HEK293T (cell line): ENCODE data around the gene PHF14.

Experiments used
- CTCF ChIA-PET: fragments of 350-600 bp; formaldehyde crosslinking; extraction: SDS; loops from one replicate; lab custom pipeline; 2021; ENCODE audit warnings: antibody characterized with exemption, inconsistent platforms; lab: Yijun Ruan, JAX
- POLR2A ChIA-PET: fragments of 350-600 bp; formaldehyde crosslinking; extraction: SDS; loops from one replicate; lab custom pipeline; 2020; ENCODE audit warnings: antibody characterized with exemption, inconsistent platforms; lab: Yijun Ruan, JAX
- DNase-seq: peaks from one replicate; pipeline ENCODE4 v3.0.0; 2012; ENCODE audit warnings: mixed read lengths; ENCODE audit errors: extremely low spot score
- ARNT ChIP-seq: fragments of 450-650 bp; IDR thresholded peaks from 2 replicates; pipeline ENCODE4 v1.6.1; 2017; ENCODE audit warnings: mild to moderate bottlenecking
- BHLHE40 ChIP-seq: fragments of 450-650 bp; IDR thresholded peaks from 2 replicates; pipeline ENCODE4 v1.6.1; 2016; ENCODE audit warnings: mild to moderate bottlenecking, moderate library complexity, borderline replicate concordance
- FOXA1 ChIP-seq: fragments of 450-650 bp; IDR thresholded peaks from 2 replicates; pipeline ENCODE4 v1.6.1; 2016; ENCODE audit warnings: mild to moderate bottlenecking
- FOXK2 ChIP-seq: fragments of 450-650 bp; IDR thresholded peaks from 2 replicates; pipeline ENCODE4 v1.6.1; 2016; ENCODE audit warnings: mild to moderate bottlenecking
- FOXM1 ChIP-seq: fragments of 450-650 bp; IDR thresholded peaks from 2 replicates; pipeline ENCODE4 v1.6.1; 2017; ENCODE audit warnings: mild to moderate bottlenecking, borderline replicate concordance
- LEF1 ChIP-seq: fragments of 450-650 bp; IDR thresholded peaks from 2 replicates; pipeline ENCODE4 v1.6.1; 2017; ENCODE audit warnings: mild to moderate bottlenecking, borderline replicate concordance
- SP1 ChIP-seq: fragments of 450-650 bp; IDR thresholded peaks from 2 replicates; pipeline ENCODE4 v1.6.1; 2017
- SUZ12 ChIP-seq: fragments of 450-650 bp; IDR thresholded peaks from 2 replicates; pipeline ENCODE4 v1.6.1; 2016; ENCODE audit warnings: mild to moderate bottlenecking
- TARDBP ChIP-seq: fragments of 450-650 bp; IDR thresholded peaks from 2 replicates; pipeline ENCODE4 v1.6.1; 2016
- ZNF384 ChIP-seq: fragments of 450-650 bp; IDR thresholded peaks from 2 replicates; pipeline ENCODE4 v1.6.1; 2016
- TF ChIP-seq, protein P1 (sequence below): fragments of 450-650 bp; IDR thresholded peaks from 2 replicates; pipeline ENCODE4 v1.6.1; 2016

Gene PHF14

GRCh38 chr7:11216276-11216675 is 242.6 kb downstream of the PHF14 start:
- no peak for DNase-seq
- POLR2A ChIA-PET, result no interaction called here
- no peak for TF ChIP-seq SUZ12
- no peak for TF ChIP-seq LEF1
- TF ChIP-seq SP1, result no peak
- TF ChIP-seq FOXA1, result no peak
- CTCF ChIA-PET, result no interaction called here

DNA sequence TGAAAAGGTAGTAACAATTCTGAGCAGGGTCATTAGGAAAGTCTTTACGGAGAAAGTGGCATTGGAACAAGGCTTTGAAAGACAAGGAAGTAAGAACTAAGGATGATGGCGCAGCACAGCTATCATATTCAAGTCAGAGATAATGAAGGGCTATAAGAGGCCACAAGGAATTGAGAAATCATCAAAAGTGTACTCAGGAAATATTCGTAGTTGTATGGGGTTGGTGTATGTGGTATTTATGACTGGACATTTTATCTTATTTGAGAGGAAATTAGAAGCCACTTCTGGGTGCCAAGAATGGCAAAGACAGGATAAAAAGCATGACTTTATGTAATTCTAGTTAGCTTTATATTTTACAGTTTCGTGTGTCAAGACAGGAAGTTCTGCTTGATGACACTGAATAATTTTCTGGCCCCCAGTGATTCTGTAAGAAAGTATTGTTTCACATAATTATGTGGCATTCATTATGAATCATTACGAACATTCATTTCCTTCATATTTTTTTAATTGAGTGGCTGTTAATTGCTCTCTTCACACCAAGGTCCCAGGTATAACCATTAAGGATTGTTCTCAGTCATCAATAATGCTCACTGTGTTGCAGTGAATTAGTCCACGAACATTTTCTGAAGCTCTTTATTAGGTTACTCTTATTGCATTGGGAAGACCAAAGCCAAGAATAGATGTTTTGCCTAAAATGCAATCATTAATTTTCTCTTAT is 244.3 kb downstream of the PHF14 start:
- ChIA-PET POLR2A (no interaction called here), CTCF (interaction anchor here (1.2 kb wide), 1 partner anchor 8 kb away, joined by 3 read pairs; no protein-coding TSS in a partner anchor)
- TF ChIP-seq ARNT, result no peak
- no peak for TF ChIP-seq ZNF384
- no peak for TF ChIP-seq FOXA1
- TF ChIP-seq, protein P1, sequence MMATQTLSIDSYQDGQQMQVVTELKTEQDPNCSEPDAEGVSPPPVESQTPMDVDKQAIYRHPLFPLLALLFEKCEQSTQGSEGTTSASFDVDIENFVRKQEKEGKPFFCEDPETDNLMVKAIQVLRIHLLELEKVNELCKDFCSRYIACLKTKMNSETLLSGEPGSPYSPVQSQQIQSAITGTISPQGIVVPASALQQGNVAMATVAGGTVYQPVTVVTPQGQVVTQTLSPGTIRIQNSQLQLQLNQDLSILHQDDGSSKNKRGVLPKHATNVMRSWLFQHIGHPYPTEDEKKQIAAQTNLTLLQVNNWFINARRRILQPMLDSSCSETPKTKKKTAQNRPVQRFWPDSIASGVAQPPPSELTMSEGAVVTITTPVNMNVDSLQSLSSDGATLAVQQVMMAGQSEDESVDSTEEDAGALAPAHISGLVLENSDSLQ, result no peak
- no peak for TF ChIP-seq TARDBP
- no peak for TF ChIP-seq BHLHE40
- no peak for TF ChIP-seq LEF1
- TF ChIP-seq FOXM1, result no peak
- no peak for TF ChIP-seq SUZ12
- TF ChIP-seq FOXK2, result no peak
- DNase-seq, result no peak
